ENCODE measurements around the gene ACTBL2.
A peak's percentile ranks its signal among the peaks of the same experiment; 100 is the strongest.
"Not testable (repeated sequence)": the region's sequence is repeated elsewhere in the genome, so short reads cannot be mapped to it uniquely, and the experiment has no call there.

Gene ACTBL2

GRCh38 chr5:57482671-57483106, at the start of gene ACTBL2:
Gene ACTBL2, minus strand, starts transcription at chr5:57482811. Its CDS starts 104 bp downstream, at chr5:57482707.
- H3K27me3 Mint-ChIP-seq (ENCODE audit: low read depth), result no peaks in the 10 kb centered on the region
- TF ChIP-seq CTCF (IDR thresholded peaks at IDR 0.05; ENCODE audit: unreplicated experiment in 3 of 3), result no peak
- H3K4me1 Mint-ChIP-seq, result peaks cover 3% of the 10 kb centered on the region
- H3K36me3 Mint-ChIP-seq (ENCODE audit: low read depth), result no peaks in the 10 kb centered on the region
- H3K27ac Mint-ChIP-seq, result no peak within 1 kb of the TSS
- H3K9me3 Mint-ChIP-seq, result no peaks in the 10 kb centered on the region
- H3K4me3 Mint-ChIP-seq, result no peak within 1 kb of the TSS

GRCh38 chr5:57531333-57531732, 48.7 kb upstream of the ACTBL2 start:
- TF ChIP-seq CTCF (IDR thresholded peaks at IDR 0.05; ENCODE audit: unreplicated experiment in 3 of 3), result no peak
- Mint-ChIP-seq H3K36me3 (ENCODE audit: low read depth) (no peaks in the 10 kb centered on the region), H3K27ac (no peak overlapping the region), H3K4me3 (no peak overlapping the region), H3K9me3 (no peaks in the 10 kb centered on the region), H3K4me1 (peaks cover 16% of the 10 kb centered on the region), H3K27me3 (ENCODE audit: low read depth) (no peaks in the 10 kb centered on the region)

GRCh38 chr5:57529864-57530263, 47.3 kb upstream of the ACTBL2 start:
- Mint-ChIP-seq H3K27ac (peak overlapping the region in 2 of 3 experiments; percentile 32 to 40), H3K9me3 (no peaks in the 10 kb centered on the region), H3K27me3 (ENCODE audit: low read depth) (no peaks in the 10 kb centered on the region), H3K4me1 (peaks cover 25% of the 10 kb centered on the region), H3K36me3 (ENCODE audit: low read depth) (no peaks in the 10 kb centered on the region), H3K4me3 (no peak overlapping the region)
- TF ChIP-seq CTCF (IDR thresholded peaks at IDR 0.05; ENCODE audit: unreplicated experiment in 3 of 3), result no peak

- H3K27me3 Mint-ChIP-seq (ENCODE audit: low read depth), result no peaks in the 10 kb centered on the region
- H3K4me3 Mint-ChIP-seq, result no peak overlapping the region
Observed at GRCh38 chr5:57527870-57528269, 45.3 kb upstream of the ACTBL2 start.

GRCh38 chr5:57524348-57525060, 41.9 kb upstream of the ACTBL2 start:
- no peak overlapping the region for H3K4me3 Mint-ChIP-seq
- H3K9me3 Mint-ChIP-seq, result peaks cover 16% of the 10 kb centered on the region
- H3K27ac Mint-ChIP-seq, result peak overlapping the region; percentile 85 to 91 (median 86)
- H3K27me3 Mint-ChIP-seq (ENCODE audit: low read depth), result no peaks in the 10 kb centered on the region
- H3K4me1 Mint-ChIP-seq, result peaks cover 28% of the 10 kb centered on the region
- H3K36me3 Mint-ChIP-seq (ENCODE audit: low read depth), result peaks cover 7% of the 10 kb centered on the region
- TF ChIP-seq CTCF (IDR thresholded peaks at IDR 0.05; ENCODE audit: unreplicated experiment in 3 of 3), result no peak

More at GRCh38 chr5:57527870-57528269, 45.3 kb upstream of the ACTBL2 start:
- Mint-ChIP-seq H3K36me3 (ENCODE audit: low read depth) (no peaks in the 10 kb centered on the region), H3K9me3 (no peaks in the 10 kb centered on the region), H3K27ac (peak overlapping the region in 1 of 3 experiments; percentile 13), H3K4me1 (peaks cover 41% of the 10 kb centered on the region)
- TF ChIP-seq CTCF (IDR thresholded peaks at IDR 0.05; ENCODE audit: unreplicated experiment in 3 of 3), result no peak

- not testable (repeated sequence) for H3K4me3 Mint-ChIP-seq; H3K27me3 Mint-ChIP-seq (ENCODE audit: low read depth); H3K36me3 Mint-ChIP-seq (ENCODE audit: low read depth)
- H3K4me1 Mint-ChIP-seq, result peaks cover 28% of the 10 kb centered on the region
- H3K9me3 Mint-ChIP-seq, result peaks cover 23% of the 10 kb centered on the region
- peak overlapping the region in 2 of 3 experiments; percentile 47 to 85 for H3K27ac Mint-ChIP-seq
Observed at GRCh38 chr5:57522477-57522876, 39.9 kb upstream of the ACTBL2 start.

- H3K4me1 Mint-ChIP-seq, result peaks cover 23% of the 10 kb centered on the region
- H3K4me3 Mint-ChIP-seq; H3K36me3 Mint-ChIP-seq (ENCODE audit: low read depth); H3K27ac Mint-ChIP-seq; H3K27me3 Mint-ChIP-seq (ENCODE audit: low read depth): not testable (repeated sequence)
- peaks cover 36% of the 10 kb centered on the region for H3K9me3 Mint-ChIP-seq
Observed at GRCh38 chr5:57518415-57518814, 35.8 kb upstream of the ACTBL2 start.
